DOHH2 (cell line): ENCODE results near the gene LYZL1.

Experiments used
- CTCF ChIP-seq: fragments of 200-600 bp; sonication (generic); IDR thresholded peaks from one replicate; pipeline ENCODE4 v1.5.1; 2014; ENCODE audit warnings: antibody characterized with exemption, mild to moderate bottlenecking, low read depth, low read length; ENCODE audit not compliant: poor library complexity, severe bottlenecking
- EZH2phosphoT487 ChIP-seq: fragments of 200-600 bp; sonication (generic); IDR thresholded peaks from 2 replicates; pipeline ENCODE4 v1.6.1; 2017; ENCODE audit warnings: borderline replicate concordance, mild to moderate bottlenecking, antibody characterized with exemption, low read length, moderate library complexity, mixed read lengths

- TF ChIP-seq CTCF (no peak), EZH2phosphoT487 (no peak)
Measured at GRCh38 chr10:29328983-29329382, 40.1 kb downstream of the LYZL1 start.
